ENCODE results near the gene TMEM221.

- TF ChIP-seq CTCF (IDR thresholded peaks at IDR 0.05) (no peak), POLR2A (IDR thresholded peaks at IDR 0.05) (no peak)
Observed at GRCh38 chr19:17486545-17487240, 38.2 kb upstream of the TMEM221 start.

All from uterus (tissue), 2 donors.